OCI-LY1 (cell line): ENCODE measurements around the gene SLC7A14.

Experiments used
- H2AFZ ChIP-seq: fragments of 200-600 bp; sonication (generic), shearing (Covaris generic); 2 replicates; pipeline ENCODE4 v1.6.0; 2014; ENCODE audit warnings: antibody characterized with exemption, mild to moderate bottlenecking, low read length
- H3F3A ChIP-seq: fragments of 200-600 bp; sonication (generic), shearing (Covaris generic); 2 replicates; pipeline ENCODE4 v1.6.0; 2014; ENCODE audit warnings: mild to moderate bottlenecking, antibody characterized with exemption, low read length, moderate library complexity; ENCODE audit not compliant: insufficient read depth
- H3K27ac ChIP-seq: fragments of 200-600 bp; sonication (generic); 2 replicates; pipeline ENCODE4 v1.5.1; 2014; ENCODE audit warnings: low read length, mixed run types, mild to moderate bottlenecking, low read depth; ENCODE audit not compliant: poor library complexity, severe bottlenecking
- H3K27me3 ChIP-seq: fragments of 200-600 bp; sonication (generic); 2 replicates; pipeline ENCODE4 v1.6.0; 2014; ENCODE audit warnings: antibody characterized with exemption, mild to moderate bottlenecking, low read length, moderate library complexity; ENCODE audit not compliant: insufficient read depth
- H3K36me3 ChIP-seq: fragments of 200-600 bp; sonication (generic); 2 replicates; pipeline ENCODE4 v1.6.1; 2014; ENCODE audit warnings: mild to moderate bottlenecking, antibody characterized with exemption, low read length, moderate library complexity, mixed read lengths; ENCODE audit not compliant: insufficient read depth
- H3K4me1 ChIP-seq: fragments of 200-600 bp; sonication (generic); 2 replicates; pipeline ENCODE4 v1.5.1; 2014; ENCODE audit warnings: mild to moderate bottlenecking, low read length, moderate library complexity; ENCODE audit not compliant: insufficient read depth, severe bottlenecking
- H3K4me2 ChIP-seq: fragments of 200-600 bp; sonication (generic), shearing (Covaris generic); 2 replicates; pipeline ENCODE4 v1.6.1; 2014; ENCODE audit warnings: low read length
- H3K4me3 ChIP-seq: fragments of 200-600 bp; sonication (generic); 2 replicates; pipeline ENCODE4 v1.5.1; 2014; ENCODE audit warnings: low read length, low read depth, mild to moderate bottlenecking, mixed read lengths; ENCODE audit not compliant: poor library complexity, severe bottlenecking
- H3K79me2 ChIP-seq: fragments of 200-600 bp; shearing (Covaris generic); 2 replicates; pipeline ENCODE4 v1.6.1; 2016; ENCODE audit warnings: mixed run types, low read length, mixed read lengths; ENCODE audit not compliant: insufficient read depth
- H3K9ac ChIP-seq: fragments of 200-600 bp; sonication (generic), shearing (Covaris generic); 2 replicates; pipeline ENCODE4 v1.6.1; 2014; ENCODE audit warnings: mild to moderate bottlenecking, low read length, mixed read lengths
- H3K9me2 ChIP-seq: fragments of 200-600 bp; sonication (generic), shearing (Covaris generic); 2 replicates; pipeline ENCODE4 v1.6.1; 2014; ENCODE audit warnings: low read depth, mild to moderate bottlenecking, low read length, mixed read lengths
- H3K9me3 ChIP-seq: fragments of 200-600 bp; shearing (Covaris generic); 2 replicates; pipeline ENCODE4 v1.6.1; 2014; ENCODE audit warnings: low read length, mixed read lengths
- H4K20me1 ChIP-seq: fragments of 200-600 bp; sonication (generic), shearing (Covaris generic); 2 replicates; pipeline ENCODE4 v1.6.0; 2016; ENCODE audit warnings: mild to moderate bottlenecking, low read length; ENCODE audit not compliant: insufficient read depth
- CTCF ChIP-seq: fragments of 200-600 bp; sonication (generic), shearing (Covaris generic); IDR thresholded peaks from 2 replicates; pipeline ENCODE4 v1.5.1; 2017; ENCODE audit warnings: mild to moderate bottlenecking, antibody characterized with exemption, low read length, moderate library complexity, mixed read lengths
- EZH2 ChIP-seq: fragments of 200-600 bp; sonication (generic), shearing (Covaris generic); IDR thresholded peaks from 2 replicates; pipeline ENCODE4 v1.8.0; 2017; ENCODE audit warnings: borderline replicate concordance, mixed run types, mild to moderate bottlenecking, antibody characterized with exemption, low read length, moderate library complexity, mixed read lengths

The SLC7A14 gene

GRCh38 chr3:170524073-170524472, 61.8 kb downstream of the SLC7A14 start:
- Histone ChIP-seq H3K4me3 (no peak overlapping the region), H2AFZ (no peak overlapping the region)

GRCh38 chr3:170523248-170523647, 62.6 kb downstream of the SLC7A14 start:
- H4K20me1 ChIP-seq = no peaks in the 10 kb centered on the region
- H3F3A ChIP-seq = no peaks in the 10 kb centered on the region
- H3K9me3 ChIP-seq = no peaks in the 10 kb centered on the region
- H3K27ac ChIP-seq = no peak overlapping the region
- H3K4me1 ChIP-seq = no peaks in the 10 kb centered on the region
- no peak overlapping the region for H3K4me2 ChIP-seq
- H3K27me3 ChIP-seq = no peaks in the 10 kb centered on the region
- TF ChIP-seq EZH2 = no peak
- TF ChIP-seq CTCF = no peak
- no peak overlapping the region for H3K4me3 ChIP-seq
- no peak overlapping the region for H3K9ac ChIP-seq
- H3K79me2 ChIP-seq = no peaks in the 10 kb centered on the region
- H2AFZ ChIP-seq = no peak overlapping the region
- no peaks in the 10 kb centered on the region for H3K9me2 ChIP-seq
- H3K36me3 ChIP-seq = no peaks in the 10 kb centered on the region

More at GRCh38 chr3:170524073-170524472, 61.8 kb downstream of the SLC7A14 start:
- Histone ChIP-seq H3K9me2 (no peaks in the 10 kb centered on the region), H3K4me1 (no peaks in the 10 kb centered on the region), H3K9me3 (no peaks in the 10 kb centered on the region), H3K27ac (no peak overlapping the region), H3K9ac (no peak overlapping the region), H3F3A (no peaks in the 10 kb centered on the region), H3K4me2 (no peak overlapping the region), H3K79me2 (no peaks in the 10 kb centered on the region), H3K36me3 (no peaks in the 10 kb centered on the region), H4K20me1 (no peaks in the 10 kb centered on the region), H3K27me3 (no peaks in the 10 kb centered on the region)
- TF ChIP-seq CTCF (no peak), EZH2 (no peak)

GRCh38 chr3:170522201-170522600, 63.7 kb downstream of the SLC7A14 start:
- no peak overlapping the region for H3K9ac ChIP-seq
- H3K27ac ChIP-seq = no peak overlapping the region
- H4K20me1 ChIP-seq = no peaks in the 10 kb centered on the region
- H3K4me1 ChIP-seq = no peaks in the 10 kb centered on the region
- no peaks in the 10 kb centered on the region for H3K9me2 ChIP-seq
- H3K79me2 ChIP-seq = no peaks in the 10 kb centered on the region
- no peak for TF ChIP-seq CTCF
- TF ChIP-seq EZH2 = no peak
- H3K4me3 ChIP-seq = no peak overlapping the region
- no peak overlapping the region for H3K4me2 ChIP-seq
- H3K9me3 ChIP-seq = no peaks in the 10 kb centered on the region
- no peaks in the 10 kb centered on the region for H3K27me3 ChIP-seq
- H3K36me3 ChIP-seq = no peaks in the 10 kb centered on the region
- no peaks in the 10 kb centered on the region for H3F3A ChIP-seq
- no peak overlapping the region for H2AFZ ChIP-seq
